ENCODE results near the gene DNAJC5G. TPM values are rescaled to one million over a fixed set of nuclear protein-coding genes. Genes with fewer than 3 reads are reported as not detected.

DNAJC5G gene
- total and polyA plus RNA-seq, 9 of the 15 experiments (the other 6 are each of a cell fraction or from before 2014, with no cell fraction given), result not detected

DNA sequence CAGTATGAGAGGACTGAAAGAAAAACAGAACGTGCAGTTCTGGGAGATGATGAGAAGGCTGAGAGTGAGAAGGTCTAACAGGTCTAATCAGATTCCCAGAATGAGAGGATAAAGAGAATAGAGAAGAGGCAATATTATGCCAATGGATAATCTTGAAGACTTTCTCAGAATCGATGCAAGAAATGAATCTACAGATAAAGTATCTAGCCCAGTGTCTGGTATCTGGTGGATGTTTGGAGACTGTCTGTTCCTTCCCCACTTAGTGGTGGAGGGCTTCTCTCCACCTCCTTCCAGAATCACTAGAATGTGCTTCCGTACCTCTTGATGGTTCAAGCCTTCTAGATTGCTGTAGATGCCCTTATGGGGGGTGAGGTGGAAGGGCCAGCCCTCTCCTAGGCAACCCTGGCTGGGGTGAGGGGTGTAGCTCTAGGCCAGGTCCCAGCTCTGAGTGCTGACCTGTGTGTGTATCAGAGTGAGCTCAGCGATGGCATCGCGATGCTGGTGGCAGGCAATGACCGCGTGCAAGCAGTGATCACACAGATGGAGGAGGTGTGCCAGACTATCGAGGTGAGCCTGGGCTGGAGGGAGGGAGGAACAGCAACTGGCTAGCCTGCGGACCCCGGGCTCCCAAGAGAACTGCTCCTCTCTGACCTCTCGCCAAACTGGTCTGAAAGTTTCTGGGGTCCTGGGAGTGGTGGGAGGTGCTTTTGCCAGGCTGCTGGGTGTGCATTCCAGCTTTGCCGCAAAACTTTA is 29.4 kb downstream of the DNAJC5G start:
- FAIRE-seq (peak; percentile 37), ATAC-seq (no peak), DNase-seq (ENCODE audit: extremely low read depth in 1 of 4, low spot score in 3 of 4) (no peak)
- Histone ChIP-seq H3K79me2 (ENCODE audit: control insufficient read depth, insufficient read depth, low read length) (no peaks in the 10 kb centered on the region), H3K27me3 (ENCODE audit: control insufficient read depth in 2 of 2, insufficient read depth in 2 of 2, low read length in 2 of 2) (no peaks in the 10 kb centered on the region), H3K9me1 (ENCODE audit: control insufficient read depth, insufficient read depth, low read length) (no peaks in the 10 kb centered on the region), H3K9ac (ENCODE audit: insufficient read depth in 1 of 2, low read depth in 2 of 2, low read length in 2 of 2) (no peak overlapping the region), H3K4me3 (no peak overlapping the region), H3K4me2 (ENCODE audit: insufficient read depth, low read length) (no peak overlapping the region), H3K27ac (ENCODE audit: extremely low read depth, low read depth, low read length) (no peak overlapping the region), H3K9me3 (replicated peaks; ENCODE audit: control insufficient read depth, insufficient read depth, low read depth, low read length) (no peaks in the 10 kb centered on the region), H3K36me3 (ENCODE audit: control insufficient read depth, insufficient read depth, low read length) (peaks cover 14% of the 10 kb centered on the region; the same call in 2 of the 3 replicates), H2AFZ (ENCODE audit: low read depth, low read length) (no peak overlapping the region), H3K4me1 (replicated peaks in 1 of 2; ENCODE audit: control insufficient read depth in 2 of 2, insufficient read depth in 2 of 2, low read length in 2 of 2) (peaks cover 0 to 8% of the 10 kb centered on the region in 2 experiments; a peak in 3 of 5 replicates), H4K20me1 (replicated peaks; ENCODE audit: control insufficient read depth, insufficient read depth, low read length) (no peaks in the 10 kb centered on the region)
- in situ Hi-C loops (cut with MboI), result no loop called here
- CTCF ChIA-PET (ENCODE audit: low intra/inter-chr PET ratio), result interaction anchor here (1.3 to 2.7 kb wide), 3 partner anchors 24 to 207 kb away, joined by 8 to 23 read pairs (median 19); no protein-coding TSS in a partner anchor
- intact Hi-C loops (cut with micrococcal nuclease), result loop anchor here (5.0 kb wide), 3 partner anchors 68 to 378 kb away; partner anchors contain the start of genes EIF2B4 and SNX17
- POLR2A ChIA-PET, result interaction anchor here (0.6 to 1.5 kb wide), 2 partner anchors 10 to 329 kb away, joined by 3 to 4 read pairs; no protein-coding TSS in a partner anchor
- no TSS peak for BruUV-seq (replicated peaks)
- WGBS (ENCODE audit: insufficient coverage, low coverage, missing lambda C conversion rate), result 21% methylated on average over 8 of the region's 13 CpGs
- no peak for TF ChIP-seq MCM5 (IDR thresholded peaks at IDR 0.05; ENCODE audit: low read depth)
- TF ChIP-seq KAT8 (IDR thresholded peaks at IDR 0.05; ENCODE audit: low read depth), result no peak
- TF ChIP-seq ZNF785 (CRISPR knock-in tag; IDR thresholded peaks at IDR 0.05), result no peak
- TF ChIP-seq, protein P1, sequence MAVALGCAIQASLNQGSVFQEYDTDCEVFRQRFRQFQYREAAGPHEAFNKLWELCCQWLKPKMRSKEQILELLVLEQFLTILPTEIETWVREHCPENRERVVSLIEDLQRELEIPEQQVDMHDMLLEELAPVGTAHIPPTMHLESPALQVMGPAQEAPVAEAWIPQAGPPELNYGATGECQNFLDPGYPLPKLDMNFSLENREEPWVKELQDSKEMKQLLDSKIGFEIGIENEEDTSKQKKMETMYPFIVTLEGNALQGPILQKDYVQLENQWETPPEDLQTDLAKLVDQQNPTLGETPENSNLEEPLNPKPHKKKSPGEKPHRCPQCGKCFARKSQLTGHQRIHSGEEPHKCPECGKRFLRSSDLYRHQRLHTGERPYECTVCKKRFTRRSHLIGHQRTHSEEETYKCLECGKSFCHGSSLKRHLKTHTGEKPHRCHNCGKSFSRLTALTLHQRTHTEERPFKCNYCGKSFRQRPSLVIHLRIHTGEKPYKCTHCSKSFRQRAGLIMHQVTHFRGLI (CRISPR knock-in tag; IDR thresholded peaks at IDR 0.05), result no peak
- TF ChIP-seq ZNF224 (CRISPR knock-in tag; IDR thresholded peaks at IDR 0.05), result no peak
- no peak for TF ChIP-seq ZNF23 (CRISPR knock-in tag; IDR thresholded peaks at IDR 0.05)
- no peak for TF ChIP-seq NKRF (IDR thresholded peaks at IDR 0.05; ENCODE audit: borderline replicate concordance)
- no peak for TF ChIP-seq FOXP4 (CRISPR knock-in tag; IDR thresholded peaks at IDR 0.05; ENCODE audit: borderline replicate concordance)
- TF ChIP-seq KLF1 (tag; IDR thresholded peaks at IDR 0.05), result no peak
- TF ChIP-seq CXXC5 (CRISPR knock-in tag; IDR thresholded peaks at IDR 0.05), result no peak
- no peak for TF ChIP-seq PHB2 (IDR thresholded peaks at IDR 0.05; ENCODE audit: low read depth)
- TF ChIP-seq HDAC1 (IDR thresholded peaks at IDR 0.05), result no peak
- no peak for TF ChIP-seq FOSL1 (tag; conservative IDR thresholded peaks at IDR 0.05)
- TF ChIP-seq MCM7 (IDR thresholded peaks at IDR 0.05), result no peak
- no peak for TF ChIP-seq ARNT (IDR thresholded peaks at IDR 0.05)
- TF ChIP-seq ZBED1 (IDR thresholded peaks at IDR 0.05), result no peak
- TF ChIP-seq KDM5B (IDR thresholded peaks at IDR 0.05; ENCODE audit: insufficient replicate concordance, low read depth, low read length), result no peak
- no peak for TF ChIP-seq MEF2A (IDR thresholded peaks at IDR 0.05; ENCODE audit: control insufficient read depth, low read depth, low read length)

Data from K562 (cell line).